Neutrophil (primary cell): ENCODE data around the gene RPL36AL.

ENCODE experiments used
- H3K27ac ChIP-seq: fragments of 200-600 bp; sonication (generic); 2 replicates; pipeline ENCODE4 v1.5.1; 2016; ENCODE audit warnings: mild to moderate bottlenecking, moderate library complexity
- H3K27me3 ChIP-seq: fragments of 200-600 bp; sonication (generic); 2 replicates; pipeline ENCODE4 v1.6.0; 2016; ENCODE audit warnings: mild to moderate bottlenecking
- H3K36me3 ChIP-seq: fragments of 200-600 bp; sonication (generic); 2 replicates; pipeline ENCODE4 v1.5.1; 2017
- H3K4me1 ChIP-seq, 2 experiments: fragments of 200-600 bp in 1 of 2; sonication (generic) in 1 of 2; 1 replicate in 1 of 2; 2 replicates in 1 of 2; pipeline versions ENCODE4 v1.5.1 to v1.6.1; 2013 to 2016; ENCODE audit warnings: low read depth in 1 of 2, low read length in 1 of 2, mild to moderate bottlenecking in 1 of 2, moderate library complexity in 1 of 2; ENCODE audit not compliant: control insufficient read depth in 1 of 2, insufficient read depth in 1 of 2
- H3K4me3 ChIP-seq, 2 experiments: fragments of 200-600 bp in 1 of 2; sonication (generic) in 1 of 2; 1 replicate in 1 of 2; 2 replicates in 1 of 2; pipeline ENCODE4 v1.5.1; 2013 to 2016; ENCODE audit warnings: low read depth in 1 of 2, low read length in 1 of 2, mild to moderate bottlenecking in 1 of 2, moderate library complexity in 1 of 2
- H3K9me3 ChIP-seq: fragments of 200-600 bp; sonication (generic); 2 replicates; pipeline ENCODE4 v1.5.1; 2016
- TF ChIP-seq, protein P1 (sequence below): fragments of 200-600 bp; sonication (generic); IDR thresholded peaks from 2 replicates; pipeline ENCODE4 v1.5.1; 2016; ENCODE audit warnings: antibody characterized with exemption

The RPL36AL gene

DNA sequence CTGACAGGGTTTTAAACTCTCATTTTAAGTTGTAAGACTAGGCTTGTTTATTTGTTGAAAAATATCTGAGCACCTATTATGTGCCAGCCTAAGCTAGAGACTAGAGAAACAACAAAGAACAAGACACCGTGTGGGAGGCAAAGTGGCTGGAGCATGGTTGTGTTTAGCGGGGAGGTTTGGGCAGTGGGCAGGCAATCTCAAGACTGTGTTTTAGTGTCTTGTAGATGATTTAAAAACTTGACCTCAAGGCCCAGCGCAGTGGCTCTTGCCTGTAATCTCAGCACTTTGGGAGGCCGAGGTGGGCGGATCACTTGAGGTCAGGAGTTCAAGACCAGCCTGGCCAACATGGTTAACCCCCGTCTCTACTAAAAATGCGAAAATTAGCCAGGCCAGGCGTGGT, 7.8 kb downstream of the RPL36AL start:
- H3K4me1 ChIP-seq, result no peaks in the 10 kb centered on the region
- no peaks in the 10 kb centered on the region for H3K9me3 ChIP-seq
- TF ChIP-seq, protein P1, sequence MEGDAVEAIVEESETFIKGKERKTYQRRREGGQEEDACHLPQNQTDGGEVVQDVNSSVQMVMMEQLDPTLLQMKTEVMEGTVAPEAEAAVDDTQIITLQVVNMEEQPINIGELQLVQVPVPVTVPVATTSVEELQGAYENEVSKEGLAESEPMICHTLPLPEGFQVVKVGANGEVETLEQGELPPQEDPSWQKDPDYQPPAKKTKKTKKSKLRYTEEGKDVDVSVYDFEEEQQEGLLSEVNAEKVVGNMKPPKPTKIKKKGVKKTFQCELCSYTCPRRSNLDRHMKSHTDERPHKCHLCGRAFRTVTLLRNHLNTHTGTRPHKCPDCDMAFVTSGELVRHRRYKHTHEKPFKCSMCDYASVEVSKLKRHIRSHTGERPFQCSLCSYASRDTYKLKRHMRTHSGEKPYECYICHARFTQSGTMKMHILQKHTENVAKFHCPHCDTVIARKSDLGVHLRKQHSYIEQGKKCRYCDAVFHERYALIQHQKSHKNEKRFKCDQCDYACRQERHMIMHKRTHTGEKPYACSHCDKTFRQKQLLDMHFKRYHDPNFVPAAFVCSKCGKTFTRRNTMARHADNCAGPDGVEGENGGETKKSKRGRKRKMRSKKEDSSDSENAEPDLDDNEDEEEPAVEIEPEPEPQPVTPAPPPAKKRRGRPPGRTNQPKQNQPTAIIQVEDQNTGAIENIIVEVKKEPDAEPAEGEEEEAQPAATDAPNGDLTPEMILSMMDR, result no peak

DNA sequence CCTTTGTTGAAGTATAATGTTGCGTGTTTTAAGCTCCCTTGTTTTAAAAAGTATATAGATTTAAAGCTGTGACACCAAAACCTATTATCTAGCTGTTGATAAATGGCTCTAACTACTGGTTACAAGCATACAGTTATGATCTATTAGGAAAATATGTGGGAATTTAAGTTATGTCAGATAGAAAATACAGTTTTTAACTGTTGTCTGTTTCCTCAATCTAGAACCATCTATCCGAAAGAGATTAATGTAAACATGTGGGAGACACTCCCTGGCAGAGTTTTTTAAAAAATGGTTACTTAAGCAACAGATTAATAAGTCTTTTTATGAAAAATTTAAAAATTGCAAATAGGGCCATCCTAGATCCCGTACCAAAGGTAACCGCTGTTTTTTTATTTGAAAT, 8.2 kb downstream of the RPL36AL start:
- H3K4me1 ChIP-seq, result no peaks in the 10 kb centered on the region
- no peaks in the 10 kb centered on the region for H3K27me3 ChIP-seq
- H3K4me3 ChIP-seq, result no peak overlapping the region
- TF ChIP-seq, protein P1, result no peak
- no peaks in the 10 kb centered on the region for H3K9me3 ChIP-seq
- H3K36me3 ChIP-seq, result peaks cover 14% of the 10 kb centered on the region
- H3K27ac ChIP-seq, result no peak overlapping the region

More for the DNA sequence above, 7.8 kb downstream of the RPL36AL start:
- Histone ChIP-seq H3K4me3 (no peak overlapping the region), H3K27ac (no peak overlapping the region), H3K36me3 (peaks cover 14% of the 10 kb centered on the region), H3K27me3 (no peaks in the 10 kb centered on the region)

DNA sequence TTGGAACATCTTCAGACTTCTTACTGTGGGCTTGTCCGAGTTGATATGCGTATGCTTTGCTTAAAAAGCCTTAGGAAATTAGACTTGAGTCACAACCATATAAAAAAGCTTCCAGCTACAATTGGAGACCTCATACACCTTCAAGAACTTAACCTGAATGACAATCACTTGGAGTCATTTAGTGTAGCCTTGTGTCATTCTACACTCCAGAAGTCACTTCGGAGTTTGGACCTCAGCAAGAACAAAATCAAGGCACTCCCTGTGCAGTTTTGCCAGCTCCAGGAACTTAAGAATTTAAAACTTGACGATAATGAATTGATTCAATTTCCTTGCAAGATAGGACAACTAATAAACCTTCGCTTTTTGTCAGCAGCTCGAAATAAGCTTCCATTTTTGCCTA, 12.8 kb downstream of the RPL36AL start:
- peaks cover 14% of the 10 kb centered on the region for H3K36me3 ChIP-seq
- no peak overlapping the region for H3K27ac ChIP-seq
- H3K4me3 ChIP-seq, result no peak overlapping the region
- TF ChIP-seq, protein P1, result no peak
- H3K4me1 ChIP-seq, result no peaks in the 10 kb centered on the region
- H3K27me3 ChIP-seq, result no peaks in the 10 kb centered on the region
- no peaks in the 10 kb centered on the region for H3K9me3 ChIP-seq

DNA sequence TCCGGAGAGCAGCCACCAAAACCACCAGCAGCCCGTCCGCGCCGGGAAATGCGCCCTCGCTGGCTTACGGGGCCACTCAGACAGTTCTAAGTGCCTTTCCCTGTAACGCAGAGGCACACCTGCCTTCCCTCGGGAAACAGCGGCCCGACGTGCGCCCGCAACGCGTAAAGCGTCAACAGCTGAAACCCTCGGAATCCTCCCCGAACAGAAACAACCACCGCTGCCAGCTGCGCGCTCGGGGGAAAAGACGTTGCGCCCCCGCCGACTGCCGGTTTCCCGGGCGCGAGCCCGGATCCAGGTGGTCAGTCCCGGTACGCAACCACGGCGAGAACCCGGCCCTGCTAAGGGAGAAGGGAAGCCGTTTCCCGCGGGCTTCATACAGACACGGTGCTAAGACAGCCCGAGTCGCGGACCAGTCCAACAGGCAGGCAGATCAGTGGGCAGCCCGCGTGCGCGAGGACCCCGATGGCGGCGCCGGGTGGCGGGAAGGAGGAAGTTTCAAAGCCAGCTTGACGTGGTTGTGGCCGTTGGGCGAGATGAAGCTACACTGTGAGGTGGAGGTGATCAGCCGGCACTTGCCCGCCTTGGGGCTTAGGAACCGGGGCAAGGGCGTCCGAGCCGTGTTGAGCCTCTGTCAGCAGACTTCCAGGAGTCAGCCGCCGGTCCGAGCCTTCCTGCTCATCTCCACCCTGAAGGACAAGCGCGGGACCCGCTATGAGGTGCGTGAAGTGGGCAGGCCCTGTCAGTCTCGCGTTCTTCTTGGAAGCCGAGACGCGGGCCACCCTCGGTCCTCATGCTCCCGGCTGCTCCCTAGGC, 21.7 kb downstream of the RPL36AL start, which contains the start of gene LRR1:
Gene LRR1 (plus strand): TSS at position 456 of the 816 bp plus-strand sequence. CDS start 81 bp downstream, at position 537.
- Histone ChIP-seq H3K36me3 (peaks cover 4% of the 10 kb centered on the region), H3K4me3 (peak within 1 kb of the TSS; percentile 70 to 84), H3K27ac (peak within 1 kb of the TSS; percentile 94), H3K9me3 (no peaks in the 10 kb centered on the region), H3K4me1 (peaks cover 14 to 24% of the 10 kb centered on the region in 2 experiments), H3K27me3 (no peaks in the 10 kb centered on the region)
- TF ChIP-seq, protein P1, result peak; percentile 40

DNA sequence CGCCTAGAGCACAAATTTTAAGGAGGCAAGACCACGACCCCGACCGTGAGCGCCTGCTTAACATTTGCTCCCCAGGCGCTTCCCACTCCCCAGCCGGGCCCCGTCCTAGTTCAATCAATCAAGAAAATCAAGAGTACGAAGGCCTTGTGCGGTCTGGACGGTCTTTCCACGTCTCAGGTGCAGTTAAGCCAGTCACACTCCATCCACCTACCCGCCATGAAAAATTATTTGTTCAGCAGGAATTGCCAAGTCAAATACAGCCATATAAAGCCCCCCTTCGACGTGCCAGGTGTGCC, 22.3 kb downstream of the RPL36AL start:
- H3K27me3 ChIP-seq, result no peaks in the 10 kb centered on the region
- H3K4me1 ChIP-seq, result peaks cover 14 to 24% of the 10 kb centered on the region in 2 experiments
- peaks cover 4% of the 10 kb centered on the region for H3K36me3 ChIP-seq
- H3K4me3 ChIP-seq, result peak overlapping the region; percentile 70 to 84
- H3K27ac ChIP-seq, result peak overlapping the region; percentile 94
- TF ChIP-seq, protein P1, result no peak
- no peaks in the 10 kb centered on the region for H3K9me3 ChIP-seq
